H1 (cell line): ENCODE measurements around the gene CORIN. TPM values are rescaled to one million over a fixed set of nuclear protein-coding genes. Genes with fewer than 3 reads are reported as not detected.

Experiments used
- CBX5 ChIP-seq: fragments of 300-800, 300-1000 bp; sonication (generic); IDR thresholded peaks from 2 replicates; pipeline ENCODE4 v1.7.1; 2016; ENCODE audit warnings: antibody characterized with exemption, low read length, low read depth
- SP2 ChIP-seq: IDR thresholded peaks from 2 replicates; pipeline ENCODE4 v1.6.1; 2012; ENCODE audit warnings: mild to moderate bottlenecking, low read length, inconsistent platforms
- polyA plus RNA-seq, 7 experiments: library from polyadenylated mRNA; depleted of rRNA in 3 of 7; stranded (reverse) in 5 of 7; unstranded in 2 of 7; fragments of >200 nt in 5 of 7; fragments of 200-250 nt in 2 of 7; gene quantifications; 1 replicate in 5 of 7; 2 replicates in 1 of 7; 4 replicates in 1 of 7; pipeline versions ENCODE4 v1.2.1 to v1.2.3, GENCODE V29; 2011 to 2013; ENCODE audit warnings: missing spikeins in 2 of 7, mixed read lengths in 2 of 7
- total RNA-seq: library from RNA; stranded (reverse); fragmentation: NEBNext Ultra II Directional; extraction: Animal tissue kit (Norgen Biotek cat#: 25700); gene quantifications from 2 replicates; pipeline ENCODE4 v1.2.1, GENCODE V29; 2021

CORIN gene
- total and polyA plus RNA-seq, 2 of the 8 experiments (the other 6 are each of a cell fraction or from before 2014, with no cell fraction given) = 0.09 to 0.32 TPM

- TF ChIP-seq CBX5 (no peak), SP2 (no peak)
These were observed 10.2 kb upstream of the CORIN start (continued) for GRCh38 chr4:47848041-47848440.
